HepG2 (cell line): ENCODE data around the gene ZNF189. TPM values are rescaled to one million over a fixed set of nuclear protein-coding genes. Genes with fewer than 3 reads are reported as not detected.
A peak's percentile ranks its signal among the peaks of the same experiment; 100 is the strongest.

Experiments
- ATAC-seq: fragments of 200-7000 bp; cut with Tn5 transposase; 3 replicates; pipeline ENCODE4 v1.9.1; 2020; ENCODE audit warnings: mild to moderate bottlenecking, moderate library complexity
- BruUV-seq: library from RNA; stranded (reverse); fragments of 400-500 nt; replicated peaks from 2 replicates; lab custom pipeline; 2021; lab: Mats Ljungman, UMichigan
- CTCF ChIA-PET: fragments of 300-600 bp; formaldehyde crosslinking; extraction: SDS; loops from one replicate; lab custom pipeline; 2021; ENCODE audit warnings: low total read pairs, inconsistent platforms, low intra/inter-chr PET ratio; lab: Yijun Ruan, JAX
- POLR2A ChIA-PET: fragments of 350-600 bp; sonication (Branson Sonifier 250); formaldehyde crosslinking; loops from one replicate; lab custom pipeline; 2020; ENCODE audit warnings: antibody characterized with exemption, inconsistent platforms; lab: Yijun Ruan, JAX
- DNase-seq: peaks from one replicate; pipeline ENCODE4 v3.0.0-alpha.2; 2015; ENCODE audit warnings: low spot score
- FAIRE-seq: peaks from 3 replicates; lab custom pipeline; 2011; peaks lifted over from hg19 to GRCh38; lab: Jason Lieb, UNC
- H2AFZ ChIP-seq: one replicate; pipeline ENCODE4 v1.6.1; 2011; ENCODE audit warnings: low read length, inconsistent platforms
- H3K27ac ChIP-seq: fragments of 300-600 bp; 3 replicates; pipeline ENCODE4 v1.8.0; 2011; ENCODE audit warnings: mixed run types, mild to moderate bottlenecking, mixed read lengths, low read length, inconsistent platforms; ENCODE audit not compliant: insufficient read depth; ENCODE audit errors: extremely low read length
- H3K27me3 ChIP-seq, 2 experiments: fragments of 200-600 bp in 1 of 2; 2 replicates in 1 of 2; 3 replicates in 1 of 2; pipeline versions ENCODE4 v1.6.0 to v1.8.0; 2011; ENCODE audit warnings: low read length in 2 of 2, mild to moderate bottlenecking in 2 of 2, moderate library complexity in 2 of 2, inconsistent platforms in 1 of 2; ENCODE audit not compliant: insufficient read depth in 2 of 2, control insufficient read depth in 1 of 2
- H3K36me3 ChIP-seq, 2 experiments: fragments of 200-600 bp in 1 of 2; replicated peaks in 1 of 2; 2 replicates in 1 of 2; 3 replicates in 1 of 2; pipeline versions ENCODE4 v1.5.1 to v1.8.0; 2011; ENCODE audit warnings: low read length in 2 of 2, inconsistent platforms in 1 of 2; ENCODE audit not compliant: insufficient read depth in 2 of 2, control insufficient read depth in 1 of 2
- H3K4me1 ChIP-seq: 2 replicates; pipeline ENCODE4 v1.5.1; 2012; ENCODE audit warnings: low read length, inconsistent platforms; ENCODE audit not compliant: insufficient read depth
- H3K4me2 ChIP-seq: 2 replicates; pipeline ENCODE4 v1.6.0; 2011; ENCODE audit warnings: low read depth, low read length, inconsistent platforms
- H3K4me3 ChIP-seq, 3 experiments: fragments of 200-600 bp in 1 of 3; sonication (generic), shearing (Covaris generic) in 1 of 3; replicated peaks in 1 of 3; 2 replicates each; pipeline ENCODE4 v1.5.1; 2011 to 2016; ENCODE audit warnings: low read length in 3 of 3, inconsistent platforms in 2 of 3, low read depth in 2 of 3, mild to moderate bottlenecking in 2 of 3, control low read depth in 1 of 3, mixed read lengths in 1 of 3; ENCODE audit not compliant: insufficient read depth in 1 of 3
- H3K79me2 ChIP-seq: one replicate; pipeline ENCODE4 v1.6.1; 2011; ENCODE audit warnings: low read length, inconsistent platforms; ENCODE audit not compliant: insufficient read depth
- H3K9ac ChIP-seq: 2 replicates; pipeline ENCODE4 v1.6.0; 2011; ENCODE audit warnings: mild to moderate bottlenecking, low read depth, low read length, inconsistent platforms; ENCODE audit not compliant: insufficient read depth
- H3K9me3 ChIP-seq: 2 replicates; pipeline ENCODE4 v1.5.1; 2012; ENCODE audit warnings: mild to moderate bottlenecking, low read length
- H4K20me1 ChIP-seq: 2 replicates; pipeline ENCODE4 v1.6.0; 2011; ENCODE audit warnings: inconsistent platforms, mild to moderate bottlenecking, low read length, moderate library complexity; ENCODE audit not compliant: insufficient read depth
- BRCA1 ChIP-seq: sonication (generic); formaldehyde crosslinking; IDR thresholded peaks from 2 replicates; pipeline ENCODE4 v1.4.0; 2020; ENCODE audit warnings: missing genetic modification reagents
- CEBPG ChIP-seq: IDR thresholded peaks from 2 replicates; pipeline ENCODE4 v1.6.1; 2016
- GATAD2A ChIP-seq: IDR thresholded peaks from 2 replicates; pipeline ENCODE4 v1.6.1; 2016
- KDM4B ChIP-seq: sonication (generic); formaldehyde crosslinking; IDR thresholded peaks from 2 replicates; pipeline ENCODE4 v1.4.0; 2020; ENCODE audit warnings: missing genetic modification reagents
- KMT2A ChIP-seq: sonication (generic); formaldehyde crosslinking; IDR thresholded peaks from 2 replicates; pipeline ENCODE4 v1.4.0; 2020; ENCODE audit warnings: missing genetic modification reagents
- MAFF ChIP-seq: IDR thresholded peaks from 2 replicates; pipeline ENCODE4 v1.6.1; 2011; ENCODE audit warnings: low read depth, low read length, improper control_type of control experiment
- NCOR1 ChIP-seq: fragments of 200-600 bp; sonication (generic); IDR thresholded peaks from 2 replicates; pipeline ENCODE4 v1.7.0; 2017; ENCODE audit warnings: antibody characterized with exemption, low read length, borderline replicate concordance
- NFE2L2 ChIP-seq: fragments of 150-350 bp; IDR thresholded peaks from 2 replicates; pipeline ENCODE4 v1.6.1; 2014; ENCODE audit warnings: low read length
- PAF1 ChIP-seq: IDR thresholded peaks from 2 replicates; pipeline ENCODE4 v1.6.1; 2016; ENCODE audit warnings: missing genetic modification reagents, missing compliant biosample characterization
- POGZ ChIP-seq: sonication (generic); formaldehyde crosslinking; IDR thresholded peaks from 2 replicates; pipeline ENCODE4 v1.4.0; 2020; ENCODE audit warnings: mild to moderate bottlenecking, missing genetic modification reagents
- RFXAP ChIP-seq: sonication (generic); formaldehyde crosslinking; IDR thresholded peaks from 2 replicates; pipeline ENCODE4 v1.4.0; 2020; ENCODE audit warnings: missing genetic modification reagents, borderline replicate concordance
- SMARCE1 ChIP-seq: fragments of 450-650 bp; IDR thresholded peaks from 2 replicates; pipeline ENCODE4 v1.6.1; 2017; ENCODE audit warnings: borderline replicate concordance
- SOX13 ChIP-seq, 3 experiments: fragments of 450-650 bp in 1 of 3; sonication (generic) in 1 of 3; formaldehyde crosslinking in 1 of 3; IDR thresholded peaks in 2 of 3; conservative IDR thresholded peaks in 1 of 3; 2 replicates each; pipeline versions ENCODE4 v1.5.0 to v1.6.1; 2016 to 2020; ENCODE audit warnings: antibody characterized with exemption in 1 of 3, mild to moderate bottlenecking in 1 of 3, missing compliant biosample characterization in 1 of 3, missing genetic modification reagents in 1 of 3, moderate library complexity in 1 of 3
- ZMYM4 ChIP-seq: sonication (generic); formaldehyde crosslinking; IDR thresholded peaks from 2 replicates; pipeline ENCODE4 v1.8.1; 2023; ENCODE audit warnings: mild to moderate bottlenecking, missing genetic modification reagents
- ZNF264 ChIP-seq: sonication (generic); formaldehyde crosslinking; IDR thresholded peaks from 2 replicates; pipeline ENCODE4 v1.4.0; 2020; ENCODE audit warnings: missing genetic modification reagents
- WGBS: methylation state at CpG from one replicate; pipeline ENCODE4 v1.1.6; 2017; ENCODE audit warnings: low lambda C conversion rate; 5-methylcytosine and 5-hydroxymethylcytosine counted together
- in situ Hi-C: cut with HindIII; loops from 2 replicates; pipeline ENCODE4 v1.10.0; 2017; ENCODE audit warnings: low pct_unique_long_range_greater_than_20kb; ENCODE audit not compliant: extremely low pct_ligation_motif_present
- intact Hi-C: fragments of 100-400 bp; cut with micrococcal nuclease; formaldehyde crosslinking; loops from one replicate; pipeline ENCODE4 v1.10.0; 2022; ENCODE audit not compliant: unreplicated experiment
- polyA plus RNA-seq, 8 experiments: library from polyadenylated mRNA; depleted of rRNA in 3 of 8; stranded (reverse) in 7 of 8; unstranded in 1 of 8; fragments of >200 nt; fragmentation: Illumina TruSeq in 4 of 8; extraction: Trizol in 4 of 8; gene quantifications; 2 replicates each; pipeline versions ENCODE4 v1.2.1 to v1.2.3, GENCODE V29; 2011 to 2016; ENCODE audit warnings: low read depth in 4 of 8, missing spikeins in 1 of 8, mixed read lengths in 1 of 8; ENCODE audit not compliant: insufficient read depth in 1 of 8
- total RNA-seq, 5 experiments: library from RNA; depleted of rRNA; stranded (reverse); fragments of >200 nt; fragmentation: Illumina TruSeq; extraction: Trizol; gene quantifications; 2 replicates each; pipeline ENCODE4 v1.2.3, GENCODE V29; 2016; ENCODE audit warnings: low read depth in 1 of 5
- TF ChIP-seq, protein P1 (sequence below): sonication (generic); formaldehyde crosslinking; IDR thresholded peaks from 2 replicates; pipeline ENCODE4 v1.5.0; 2020; ENCODE audit warnings: mild to moderate bottlenecking, missing genetic modification reagents
- TF ChIP-seq, protein P2 (sequence below): sonication (generic); formaldehyde crosslinking; IDR thresholded peaks from 2 replicates; pipeline ENCODE4 v1.4.0; 2020; ENCODE audit warnings: missing genetic modification reagents, borderline replicate concordance

ZNF189 gene
- total and polyA plus RNA-seq, 2 of the 13 experiments (the other 11 are each of a cell fraction or from before 2014, with no cell fraction given) = 8.4 to 50.0 TPM

- TF ChIP-seq SMARCE1 (no peak), KDM4B (0 out of 2 replicates have a peak, but pooled peaks have one; percentile 31), ZNF264 (no peak), KMT2A (no peak), RFXAP (CRISPR knock-in tag) (no peak), ZMYM4 (peak; percentile 67; the same call in 1 of the 2 replicates), GATAD2A (CRISPR knock-in tag) (peak; percentile 81; the same call in 1 of the 2 replicates), BRCA1 (CRISPR knock-in tag) (0 out of 2 replicates have a peak, but pooled peaks have one; percentile 81), SOX13 (IDR thresholded peaks at IDR 0.05) (no peak), SOX13 (CRISPR knock-in tag; conservative IDR thresholded peaks at IDR 0.05 in 1 of 2, IDR thresholded peaks at IDR 0.05 in 1 of 2) (peak in 1 of 2 experiments; percentile 66; a peak in 2 of 4 replicates)
Measured at GRCh38 chr9:101387871-101388506, 10.7 kb upstream of the ZNF189 start (continued).

- in situ Hi-C loops = loop anchor here (5.0 kb wide), 1 partner anchor 66 kb away; no protein-coding TSS in a partner anchor
- Histone ChIP-seq H3K9ac (no peak overlapping the region), H3K4me3 (no peak overlapping the region), H3K27me3 (no peaks in the 10 kb centered on the region), H3K4me1 (peaks cover 78% of the 10 kb centered on the region), H3K4me2 (no peak overlapping the region), H3K27ac (peak overlapping the region; percentile 41), H3K36me3 (peaks cover 7 to 29% of the 10 kb centered on the region in 2 experiments; a peak in 2 of 5 replicates), H3K9me3 (peaks cover 21% of the 10 kb centered on the region), H2AFZ (no peak overlapping the region), H4K20me1 (peaks cover 3% of the 10 kb centered on the region; the same call in 1 of the 2 replicates), H3K79me2 (peaks cover 32% of the 10 kb centered on the region)
- POLR2A ChIA-PET = interaction anchor here (0.7 to 2.3 kb wide), 12 partner anchors 10 to 77 kb away, joined by 3 to 38 read pairs (median 6); partner anchors contain the start of genes MRPL50 and ZNF189
- DNase-seq = peak; percentile 73
- intact Hi-C loops = loop anchor here (1.0 to 2.0 kb wide), 9 partner anchors 22 to 788 kb away; no protein-coding TSS in a partner anchor
- CTCF ChIA-PET = interaction anchor here (0.6 to 4.3 kb wide), 7 partner anchors 68 to 270 kb away, joined by 3 to 65 read pairs (median 9); no protein-coding TSS in a partner anchor
- no peak for FAIRE-seq
- no TSS peak for BruUV-seq
- ATAC-seq = peak; percentile 95
- WGBS = 67% methylated on average over 2 of the region's 2 CpGs
- TF ChIP-seq, protein P1, sequence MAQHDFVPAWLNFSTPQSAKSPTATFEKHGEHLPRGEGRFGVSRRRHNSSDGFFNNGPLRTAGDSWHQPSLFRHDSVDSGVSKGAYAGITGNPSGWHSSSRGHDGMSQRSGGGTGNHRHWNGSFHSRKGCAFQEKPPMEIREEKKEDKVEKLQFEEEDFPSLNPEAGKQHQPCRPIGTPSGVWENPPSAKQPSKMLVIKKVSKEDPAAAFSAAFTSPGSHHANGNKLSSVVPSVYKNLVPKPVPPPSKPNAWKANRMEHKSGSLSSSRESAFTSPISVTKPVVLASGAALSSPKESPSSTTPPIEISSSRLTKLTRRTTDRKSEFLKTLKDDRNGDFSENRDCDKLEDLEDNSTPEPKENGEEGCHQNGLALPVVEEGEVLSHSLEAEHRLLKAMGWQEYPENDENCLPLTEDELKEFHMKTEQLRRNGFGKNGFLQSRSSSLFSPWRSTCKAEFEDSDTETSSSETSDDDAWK (CRISPR knock-in tag) = no peak
- TF ChIP-seq NCOR1 (no peak; the same call in 1 of the 2 replicates), PAF1 (CRISPR knock-in tag) (peak; percentile 62; the same call in 1 of the 2 replicates), MAFF (peak; percentile 44; the same call in 1 of the 2 replicates), CEBPG (0 out of 2 replicates have a peak, but pooled peaks have one; percentile 36), NFE2L2 (no peak), POGZ (CRISPR knock-in tag) (peak; percentile 52; the same call in 1 of the 2 replicates)
- TF ChIP-seq, protein P2, sequence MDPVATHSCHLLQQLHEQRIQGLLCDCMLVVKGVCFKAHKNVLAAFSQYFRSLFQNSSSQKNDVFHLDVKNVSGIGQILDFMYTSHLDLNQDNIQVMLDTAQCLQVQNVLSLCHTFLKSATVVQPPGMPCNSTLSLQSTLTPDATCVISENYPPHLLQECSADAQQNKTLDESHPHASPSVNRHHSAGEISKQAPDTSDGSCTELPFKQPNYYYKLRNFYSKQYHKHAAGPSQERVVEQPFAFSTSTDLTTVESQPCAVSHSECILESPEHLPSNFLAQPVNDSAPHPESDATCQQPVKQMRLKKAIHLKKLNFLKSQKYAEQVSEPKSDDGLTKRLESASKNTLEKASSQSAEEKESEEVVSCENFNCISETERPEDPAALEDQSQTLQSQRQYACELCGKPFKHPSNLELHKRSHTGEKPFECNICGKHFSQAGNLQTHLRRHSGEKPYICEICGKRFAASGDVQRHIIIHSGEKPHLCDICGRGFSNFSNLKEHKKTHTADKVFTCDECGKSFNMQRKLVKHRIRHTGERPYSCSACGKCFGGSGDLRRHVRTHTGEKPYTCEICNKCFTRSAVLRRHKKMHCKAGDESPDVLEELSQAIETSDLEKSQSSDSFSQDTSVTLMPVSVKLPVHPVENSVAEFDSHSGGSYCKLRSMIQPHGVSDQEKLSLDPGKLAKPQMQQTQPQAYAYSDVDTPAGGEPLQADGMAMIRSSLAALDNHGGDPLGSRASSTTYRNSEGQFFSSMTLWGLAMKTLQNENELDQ (CRISPR knock-in tag) = no peak
Measured at GRCh38 chr9:101388507-101388993, 10.1 kb upstream of the ZNF189 start.
